GM10248 (cell line): ENCODE measurements around the gene SLC25A1.

ENCODE experiments used
- CTCF ChIA-PET: fragments of 300-600 bp; sonication (Branson Sonifier 250); formaldehyde crosslinking; extraction: SDS; loops from one replicate; lab custom pipeline; 2021; ENCODE audit warnings: antibody characterized with exemption; lab: Yijun Ruan, JAX
- POLR2A ChIA-PET: fragments of 350-650 bp; sonication (Branson Sonifier 250); formaldehyde crosslinking; extraction: SDS; loops from one replicate; lab custom pipeline; 2020; ENCODE audit warnings: antibody characterized with exemption; lab: Yijun Ruan, JAX
- DNase-seq: peaks from one replicate; pipeline ENCODE4 v3.0.0; 2012; ENCODE audit errors: extremely low spot score
- TF ChIP-seq, protein P1 (sequence below): IDR thresholded peaks from 2 replicates; pipeline ENCODE4 v1.5.1; 2012; ENCODE audit warnings: mild to moderate bottlenecking, low read depth; ENCODE audit errors: extremely low read depth, missing control alignments, control extremely low read depth

SLC25A1 gene

DNA sequence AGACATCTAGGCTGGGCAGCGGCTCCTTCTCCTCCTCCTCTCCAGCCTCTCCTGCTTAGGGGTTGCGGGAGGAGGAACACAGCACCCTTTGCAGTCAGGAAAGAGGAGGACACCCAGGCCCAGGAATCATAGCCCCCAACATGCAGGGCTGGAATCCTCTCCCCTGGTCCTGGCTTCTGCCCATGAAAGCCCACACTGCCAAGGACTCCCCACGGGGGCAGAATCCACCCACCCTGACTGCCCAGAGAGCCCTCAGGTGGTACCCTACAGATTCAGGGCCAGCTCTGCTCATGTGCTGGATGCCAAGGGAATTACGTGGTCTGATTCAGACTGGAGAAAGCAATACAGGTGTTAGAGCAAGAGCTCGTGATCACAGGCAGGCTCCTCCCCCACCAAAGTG, 38.6 kb downstream of the SLC25A1 start:
- ChIA-PET CTCF (interaction anchor here (2.1 kb wide), 1 partner anchor 39 kb away, joined by 5 read pairs; the partner anchor contains the start of gene SLC25A1), POLR2A (no interaction called here)
- TF ChIP-seq, protein P1, sequence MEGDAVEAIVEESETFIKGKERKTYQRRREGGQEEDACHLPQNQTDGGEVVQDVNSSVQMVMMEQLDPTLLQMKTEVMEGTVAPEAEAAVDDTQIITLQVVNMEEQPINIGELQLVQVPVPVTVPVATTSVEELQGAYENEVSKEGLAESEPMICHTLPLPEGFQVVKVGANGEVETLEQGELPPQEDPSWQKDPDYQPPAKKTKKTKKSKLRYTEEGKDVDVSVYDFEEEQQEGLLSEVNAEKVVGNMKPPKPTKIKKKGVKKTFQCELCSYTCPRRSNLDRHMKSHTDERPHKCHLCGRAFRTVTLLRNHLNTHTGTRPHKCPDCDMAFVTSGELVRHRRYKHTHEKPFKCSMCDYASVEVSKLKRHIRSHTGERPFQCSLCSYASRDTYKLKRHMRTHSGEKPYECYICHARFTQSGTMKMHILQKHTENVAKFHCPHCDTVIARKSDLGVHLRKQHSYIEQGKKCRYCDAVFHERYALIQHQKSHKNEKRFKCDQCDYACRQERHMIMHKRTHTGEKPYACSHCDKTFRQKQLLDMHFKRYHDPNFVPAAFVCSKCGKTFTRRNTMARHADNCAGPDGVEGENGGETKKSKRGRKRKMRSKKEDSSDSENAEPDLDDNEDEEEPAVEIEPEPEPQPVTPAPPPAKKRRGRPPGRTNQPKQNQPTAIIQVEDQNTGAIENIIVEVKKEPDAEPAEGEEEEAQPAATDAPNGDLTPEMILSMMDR = no peak
- no peak for DNase-seq

DNA sequence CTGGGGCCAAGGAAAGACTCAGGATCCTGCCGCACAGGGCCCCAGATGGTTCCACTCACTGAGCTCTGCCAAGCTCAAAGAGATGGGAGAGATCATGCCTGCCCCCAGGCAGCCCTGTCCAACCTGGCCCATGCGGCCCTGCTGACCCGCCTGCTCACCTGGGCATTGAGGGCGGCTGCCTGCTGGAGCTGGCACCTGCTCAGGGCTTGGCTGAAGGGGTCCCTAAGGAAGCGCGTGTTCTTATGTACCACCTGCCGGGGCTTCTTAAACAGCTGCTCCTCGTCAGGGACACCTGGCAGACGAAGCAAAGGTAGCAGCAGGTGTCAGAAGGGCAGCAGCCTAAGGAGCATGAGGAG, 39.6 kb downstream of the SLC25A1 start:
- DNase-seq = no peak
- POLR2A ChIA-PET = no interaction called here
- TF ChIP-seq, protein P1 = no peak
- CTCF ChIA-PET = interaction anchor here (2.1 kb wide), 1 partner anchor 40 kb away, joined by 5 read pairs; the partner anchor contains the start of gene SLC25A1

DNA sequence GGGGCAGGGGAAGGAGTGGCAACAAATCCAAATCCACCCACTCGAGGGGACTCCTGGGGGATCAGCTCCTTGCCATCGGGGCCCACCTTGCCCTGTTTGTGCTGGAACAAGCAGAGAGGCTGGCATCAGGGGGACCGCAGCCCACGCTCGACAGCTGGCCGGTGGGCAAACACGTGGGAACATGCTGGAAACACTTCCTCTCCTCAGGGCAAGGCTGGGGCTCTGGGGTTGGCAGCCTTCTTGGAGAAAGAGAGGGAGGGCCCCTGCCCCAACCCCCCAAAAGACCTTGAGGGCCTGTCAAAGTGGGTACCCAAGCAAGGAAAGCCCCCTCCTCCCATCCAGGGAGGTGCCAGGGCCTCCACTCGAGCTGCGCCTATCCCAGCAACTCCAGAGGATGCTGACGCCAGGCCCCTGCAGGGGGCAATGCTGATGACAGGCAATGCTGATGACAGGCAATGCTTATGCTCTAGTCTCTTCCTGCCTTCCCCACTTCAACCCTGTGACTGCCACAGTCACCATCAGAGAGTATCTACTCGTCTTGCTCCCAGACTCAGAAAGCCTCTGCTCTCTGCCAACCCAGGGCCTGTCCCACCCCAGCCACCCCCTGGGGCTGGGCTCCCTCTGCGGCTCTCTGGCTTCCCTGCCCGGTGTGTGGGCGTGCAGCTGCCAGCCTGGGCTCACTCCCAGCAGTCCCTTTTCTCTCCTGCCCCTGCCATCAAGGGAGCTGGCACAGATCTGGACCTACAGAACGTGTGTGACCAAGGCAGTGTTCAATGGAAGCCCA, 40.1 kb downstream of the SLC25A1 start:
- TF ChIP-seq, protein P1 = no peak
- CTCF ChIA-PET = interaction anchor here (2.1 kb wide), 1 partner anchor 41 kb away, joined by 5 read pairs; the partner anchor contains the start of gene SLC25A1
- no peak for DNase-seq

DNA sequence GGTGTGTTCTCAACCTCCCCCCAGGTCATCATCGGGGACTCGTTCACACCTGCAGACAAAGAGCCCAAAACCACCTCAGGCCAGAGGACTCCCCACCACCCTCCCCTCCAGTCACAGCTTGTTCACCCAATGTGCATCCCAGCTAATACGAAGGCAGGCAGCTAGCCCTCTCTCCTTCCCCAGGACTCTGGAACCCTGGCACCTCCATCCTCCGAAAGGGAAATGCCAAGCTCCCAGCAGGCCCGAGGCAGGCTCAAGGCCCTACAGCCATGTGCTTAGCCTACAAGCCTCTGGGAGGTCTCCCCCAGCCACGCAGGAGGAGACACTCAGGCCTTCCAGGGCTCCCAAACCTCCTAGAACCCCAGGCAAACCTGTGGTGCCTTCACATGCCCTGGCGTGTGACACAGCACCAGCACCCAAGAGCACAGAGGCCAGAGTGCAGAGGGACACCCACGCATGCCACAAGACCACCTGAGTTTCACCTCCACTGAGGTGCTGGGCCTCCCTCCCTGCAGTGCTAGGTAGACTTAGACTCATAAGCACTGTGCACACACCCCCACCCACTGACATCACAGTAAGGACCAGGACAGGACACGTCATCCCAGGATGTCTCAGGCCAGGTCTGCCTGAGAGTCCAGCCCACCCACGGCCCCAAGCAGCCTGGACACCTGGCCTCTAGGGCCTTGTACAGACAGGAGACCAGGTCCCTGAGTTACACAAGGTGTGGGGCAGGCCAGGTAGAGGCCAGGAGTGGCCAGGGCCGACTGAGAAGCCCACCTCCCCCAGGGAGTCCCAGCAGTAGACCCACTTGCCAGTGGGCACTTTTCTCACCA, 40.9 kb downstream of the SLC25A1 start:
- TF ChIP-seq, protein P1 = no peak
- CTCF ChIA-PET = no interaction called here
- POLR2A ChIA-PET = no interaction called here
- DNase-seq = no peak

More for the DNA sequence above, 40.1 kb downstream of the SLC25A1 start:
- POLR2A ChIA-PET = no interaction called here

DNA sequence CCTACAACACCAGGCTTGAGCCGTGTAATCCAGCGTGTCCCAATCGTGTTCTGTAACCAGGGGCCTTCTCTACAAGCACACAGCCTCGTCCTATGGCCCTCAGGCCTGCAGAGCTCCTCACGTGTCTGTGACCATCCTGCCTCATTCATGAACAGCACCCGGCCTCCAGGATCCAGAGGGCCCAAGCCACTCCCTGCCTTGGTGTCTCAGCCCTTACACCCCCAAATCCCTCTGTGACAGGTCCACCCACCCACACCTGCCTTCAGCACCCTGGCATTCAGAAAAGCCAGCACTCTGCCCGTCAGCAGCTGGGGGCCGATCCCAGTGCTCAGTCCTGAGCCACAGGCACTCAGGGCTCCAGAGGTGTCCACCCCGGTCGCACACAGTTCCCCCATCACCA, 41.6 kb downstream of the SLC25A1 start:
- ChIA-PET POLR2A (no interaction called here), CTCF (no interaction called here)
- TF ChIP-seq, protein P1 = no peak
- DNase-seq = no peak

DNA sequence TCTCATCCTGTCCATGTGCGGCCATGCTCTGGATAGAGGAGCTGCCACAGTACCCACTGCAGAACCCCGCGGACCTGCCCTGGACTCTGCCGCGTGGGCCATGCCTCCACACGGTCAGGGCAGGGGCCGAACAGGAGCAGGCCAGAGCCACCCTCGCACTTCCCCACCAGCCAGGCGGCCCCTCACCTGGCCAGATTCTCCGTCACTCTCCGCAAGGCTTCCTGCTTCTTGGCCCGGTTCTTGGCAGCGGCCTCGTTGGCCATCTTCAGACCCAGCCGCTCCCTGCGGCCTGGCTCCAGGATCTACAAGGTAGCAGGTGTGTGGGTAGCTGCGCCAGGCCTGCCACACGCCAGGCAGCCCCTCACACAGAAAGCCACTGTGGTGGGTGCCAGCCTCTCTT, 43.7 kb downstream of the SLC25A1 start:
- ChIA-PET POLR2A (no interaction called here), CTCF (interaction anchor here (2.9 kb wide), 1 partner anchor 10 kb away, joined by 15 read pairs; the partner anchor contains the start of gene ESS2)

More for the DNA sequence above, 43.7 kb downstream of the SLC25A1 start:
- TF ChIP-seq, protein P1 = no peak
- DNase-seq = no peak
